NCI-H146 treated with DMSO at 0.1 percent for 48 hours (cell line): Measurements from ENCODE around the gene METRN.

ENCODE experiments used
- DNase-seq: peaks from one replicate; lab custom pipeline; 2025; ENCODE audit not compliant: unreplicated experiment; lab: John Stamatoyannopoulos, UW

The METRN gene

GRCh38 chr16:714558-715476 is at the start of gene METRN:
METRN (plus strand) TSS chr16:715118; CDS start chr16:715290, 172 bp downstream.
- peak; percentile 64 for DNase-seq

GRCh38 chr16:666572-666971 is 48.3 kb upstream of the METRN start:
- no peak for DNase-seq

- DNase-seq: no peak
These were observed 47.7 kb upstream of the METRN start for GRCh38 chr16:667113-667779.

- DNase-seq: peak; percentile 89
These were observed 47.0 kb upstream of the METRN start, which contains the start of gene RHOT2 for GRCh38 chr16:667780-668518. RHOT2 (plus strand) TSS chr16:668132; CDS start chr16:668200, 68 bp downstream.

- no peak for DNase-seq
These were observed 46.3 kb upstream of the METRN start for GRCh38 chr16:668519-669171.

GRCh38 chr16:669666-670065 is 45.3 kb upstream of the METRN start:
- DNase-seq: no peak

- no peak for DNase-seq
These were observed 44.2 kb upstream of the METRN start for GRCh38 chr16:670485-671352.

- no peak for DNase-seq
These were observed 43.4 kb upstream of the METRN start for GRCh38 chr16:671353-672131.

GRCh38 chr16:672371-672770 is 42.5 kb upstream of the METRN start:
- no peak for DNase-seq

GRCh38 chr16:672851-673250 is 42.1 kb upstream of the METRN start:
- no peak for DNase-seq

- DNase-seq: no peak
These were observed 41.4 kb upstream of the METRN start for GRCh38 chr16:673399-673991.

GRCh38 chr16:674214-674881 is 40.6 kb upstream of the METRN start:
- no peak for DNase-seq

GRCh38 chr16:674968-675883 is 39.7 kb upstream of the METRN start, which contains the start of gene RHBDL1:
RHBDL1 (plus strand) TSS chr16:675671; CDS start chr16:675791, 120 bp downstream.
- no peak for DNase-seq

GRCh38 chr16:675884-676564 is 38.9 kb upstream of the METRN start:
- no peak for DNase-seq

- DNase-seq: no peak
These were observed 38.4 kb upstream of the METRN start for GRCh38 chr16:676565-676902.

- DNase-seq: peak; percentile 78
These were observed 38.0 kb upstream of the METRN start for GRCh38 chr16:676913-677312.
